NT2/D1 (cell line): Measurements from ENCODE around the gene HK3.

Experiments used
- DNase-seq: peaks from one replicate; pipeline ENCODE4 v3.0.0-alpha.2; 2011; ENCODE audit warnings: low read depth, low spot score
- H3K27me3 ChIP-seq: 2 replicates; pipeline ENCODE4 v1.6.0; 2011; ENCODE audit warnings: mild to moderate bottlenecking; ENCODE audit not compliant: insufficient read length, insufficient read depth
- H3K36me3 ChIP-seq: 2 replicates; pipeline ENCODE4 v1.6.1; 2011; ENCODE audit warnings: mild to moderate bottlenecking, low read length, mixed read lengths; ENCODE audit not compliant: insufficient read depth, insufficient read length
- H3K4me1 ChIP-seq: 2 replicates; pipeline ENCODE4 v1.5.1; 2011; ENCODE audit not compliant: insufficient read depth, insufficient read length
- H3K4me3 ChIP-seq: 2 replicates; pipeline ENCODE4 v1.5.1; 2011; ENCODE audit warnings: low read depth; ENCODE audit not compliant: insufficient read length
- H3K9ac ChIP-seq: 2 replicates; pipeline ENCODE4 v1.6.0; 2011; ENCODE audit warnings: low read depth; ENCODE audit not compliant: insufficient read length
- H3K9me3 ChIP-seq: 2 replicates; pipeline ENCODE4 v1.5.1; 2011; ENCODE audit warnings: mild to moderate bottlenecking, low read length; ENCODE audit not compliant: insufficient read depth
- SUZ12 ChIP-seq: IDR thresholded peaks from 2 replicates; pipeline ENCODE4 v1.6.1; 2011; ENCODE audit not compliant: insufficient read length, insufficient read depth; ENCODE audit errors: extremely low read depth
- YY1 ChIP-seq: IDR thresholded peaks from 2 replicates; pipeline ENCODE4 v1.6.1; 2011; ENCODE audit not compliant: insufficient read length, insufficient read depth
- ZNF274 ChIP-seq: IDR thresholded peaks from 2 replicates; pipeline ENCODE4 v1.6.1; 2011; ENCODE audit warnings: mild to moderate bottlenecking, low read depth, low read length

HK3 gene

DNA sequence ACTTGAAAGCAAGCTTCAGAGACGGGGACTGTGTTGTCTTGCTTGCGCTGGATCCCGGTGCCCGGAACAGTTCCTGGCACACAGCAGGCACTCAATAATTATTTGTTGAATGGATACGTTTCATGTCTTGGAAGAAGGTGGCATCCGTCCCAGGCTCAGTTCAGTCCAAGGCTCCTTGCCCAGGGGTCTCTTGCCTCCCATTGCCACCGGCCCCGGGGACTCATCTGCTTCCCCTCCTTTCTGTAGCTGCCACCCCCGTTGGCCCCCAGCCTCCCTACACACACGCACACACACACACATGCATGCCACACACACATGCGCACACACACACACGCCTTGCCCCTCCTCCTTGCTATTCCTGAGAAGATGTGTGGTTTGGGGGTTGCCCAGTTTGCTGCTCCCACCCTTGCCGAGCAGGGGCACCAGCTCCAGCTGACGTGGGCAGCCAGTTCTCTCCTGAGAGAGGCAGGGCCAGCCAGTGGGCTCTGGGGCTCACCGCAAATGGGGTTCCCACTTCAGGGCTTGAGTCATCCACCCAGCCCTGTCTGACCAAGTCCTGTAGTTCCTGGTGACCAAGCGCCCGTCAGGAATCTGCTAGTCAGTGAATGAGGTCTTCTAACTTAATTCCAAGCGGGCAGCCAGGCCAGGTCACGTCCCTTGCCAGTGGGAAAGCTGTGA, 41.8 kb downstream of the HK3 start:
- Histone ChIP-seq H3K36me3 (no peaks in the 10 kb centered on the region), H3K4me1 (peaks cover 19% of the 10 kb centered on the region), H3K4me3 (no peak overlapping the region), H3K9me3 (no peaks in the 10 kb centered on the region), H3K27me3 (peaks cover 5% of the 10 kb centered on the region), H3K9ac (no peak overlapping the region)
- no peak for TF ChIP-seq ZNF274
- TF ChIP-seq SUZ12 = no peak
- TF ChIP-seq YY1 = no peak
- no peak for DNase-seq

DNA sequence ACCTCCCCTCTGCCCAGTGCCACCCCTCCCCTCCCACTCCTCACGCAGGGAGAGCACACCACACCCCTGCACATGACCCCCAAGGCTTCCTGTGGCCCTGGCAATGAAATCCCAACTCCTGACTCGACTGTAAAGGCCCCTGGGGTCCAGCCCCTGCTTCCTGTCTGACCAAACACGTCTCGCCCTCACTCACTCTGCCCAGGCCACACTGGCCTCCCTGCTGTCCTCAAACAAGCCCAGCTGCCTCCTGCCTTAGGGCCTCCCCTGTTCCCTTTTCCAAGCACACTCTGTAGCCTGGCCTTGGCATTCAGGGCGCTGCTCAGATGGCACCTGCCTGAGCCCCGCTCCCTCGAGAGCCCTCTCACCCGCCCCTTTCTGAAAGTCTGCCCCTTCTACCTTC, 42.4 kb downstream of the HK3 start:
- Histone ChIP-seq H3K9ac (no peak overlapping the region), H3K4me3 (no peak overlapping the region), H3K4me1 (peaks cover 13% of the 10 kb centered on the region), H3K36me3 (no peaks in the 10 kb centered on the region), H3K27me3 (peaks cover 5% of the 10 kb centered on the region), H3K9me3 (no peaks in the 10 kb centered on the region)
- TF ChIP-seq ZNF274 (no peak), YY1 (no peak), SUZ12 (no peak)
- no peak for DNase-seq

DNA sequence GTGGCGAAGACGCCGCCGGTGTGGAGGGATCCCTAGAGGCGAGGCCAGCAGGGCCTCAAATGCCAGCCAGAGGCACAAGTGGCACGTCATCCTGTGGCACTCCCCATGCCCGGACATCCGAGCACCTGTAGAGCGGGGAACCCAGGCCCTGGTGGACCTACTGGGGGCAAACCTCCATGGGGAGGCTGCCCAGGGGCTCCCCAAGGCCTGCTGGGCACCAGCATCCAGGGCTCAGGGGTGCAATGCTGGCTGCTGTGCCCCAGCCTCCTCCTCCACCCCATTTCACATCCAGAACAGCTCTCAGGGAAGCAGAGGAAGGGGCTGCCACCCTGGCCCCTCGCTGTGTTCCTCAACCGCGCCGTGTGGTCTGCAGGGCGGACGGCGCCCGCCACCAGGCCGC, 43.5 kb downstream of the HK3 start:
- Histone ChIP-seq H3K4me1 (peaks cover 6% of the 10 kb centered on the region), H3K36me3 (no peaks in the 10 kb centered on the region), H3K27me3 (peaks cover 5% of the 10 kb centered on the region), H3K4me3 (no peak overlapping the region), H3K9me3 (no peaks in the 10 kb centered on the region), H3K9ac (no peak overlapping the region)
- DNase-seq = no peak
- TF ChIP-seq ZNF274 (no peak), YY1 (no peak), SUZ12 (no peak)

DNA sequence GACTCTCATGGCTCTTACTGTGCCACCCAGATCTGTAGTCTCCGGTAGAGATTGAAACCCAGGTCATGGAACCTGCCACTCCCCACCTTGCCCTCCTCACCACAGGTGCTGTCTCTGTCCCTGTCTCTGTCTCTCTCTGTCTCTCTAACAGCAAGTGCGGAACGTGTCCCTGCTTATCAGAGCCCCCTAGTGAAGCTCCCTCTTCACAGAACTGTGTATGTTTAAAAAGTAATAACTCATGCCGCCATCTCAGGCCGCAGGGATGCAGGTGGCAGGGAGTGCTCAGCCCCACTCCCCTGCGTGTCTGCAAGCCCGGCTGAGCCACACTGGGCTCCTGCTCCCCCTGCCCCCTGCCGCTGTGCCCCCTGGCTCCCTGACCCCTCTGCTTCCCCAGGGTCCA, 45.0 kb downstream of the HK3 start:
- Histone ChIP-seq H3K9me3 (no peaks in the 10 kb centered on the region), H3K4me3 (no peak overlapping the region), H3K4me1 (peaks cover 6% of the 10 kb centered on the region), H3K36me3 (no peaks in the 10 kb centered on the region), H3K9ac (no peak overlapping the region), H3K27me3 (peaks cover 5% of the 10 kb centered on the region)
- TF ChIP-seq ZNF274 (no peak), YY1 (no peak)
- no peak for DNase-seq

GRCh38 chr5:176853151-176853778, 45.9 kb downstream of the HK3 start:
- TF ChIP-seq SUZ12 (no peak), ZNF274 (no peak), YY1 (no peak)
- no peak for DNase-seq
- no peaks in the 10 kb centered on the region for H3K36me3 ChIP-seq
- peaks cover 6% of the 10 kb centered on the region for H3K4me1 ChIP-seq
- H3K27me3 ChIP-seq = peaks cover 5% of the 10 kb centered on the region
- no peak overlapping the region for H3K9ac ChIP-seq
- H3K9me3 ChIP-seq = no peaks in the 10 kb centered on the region
- no peak overlapping the region for H3K4me3 ChIP-seq

GRCh38 chr5:176851871-176852658, 47.1 kb downstream of the HK3 start:
- TF ChIP-seq SUZ12 = no peak
- no peak for TF ChIP-seq YY1
- no peak for TF ChIP-seq ZNF274
- Histone ChIP-seq H3K9me3 (no peaks in the 10 kb centered on the region), H3K4me1 (peaks cover 7% of the 10 kb centered on the region), H3K27me3 (no peaks in the 10 kb centered on the region), H3K9ac (no peak overlapping the region), H3K4me3 (no peak overlapping the region), H3K36me3 (no peaks in the 10 kb centered on the region)
- no peak for DNase-seq

DNA sequence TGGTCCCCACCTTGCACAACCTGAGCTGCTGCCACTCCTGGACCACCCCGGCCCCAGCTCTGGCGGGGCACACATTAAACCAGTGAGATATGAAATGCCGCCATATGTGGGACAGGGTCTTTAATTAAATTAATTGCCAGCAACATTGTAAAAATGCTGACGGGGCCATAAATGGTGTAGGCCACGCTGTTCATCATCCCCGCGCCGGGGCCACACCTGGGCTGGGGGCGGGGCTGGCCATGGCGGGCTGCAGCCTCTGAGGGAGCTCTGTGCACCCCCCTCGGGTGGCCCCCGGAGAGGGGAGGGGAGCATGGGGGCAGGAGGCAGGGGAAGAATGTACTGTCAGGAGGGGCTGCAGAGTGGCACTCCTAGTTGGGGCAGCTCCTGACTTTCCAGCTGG, 47.8 kb downstream of the HK3 start:
- no peaks in the 10 kb centered on the region for H3K36me3 ChIP-seq
- no peak overlapping the region for H3K9ac ChIP-seq
- no peaks in the 10 kb centered on the region for H3K27me3 ChIP-seq
- DNase-seq = no peak
- no peak for TF ChIP-seq YY1
- no peak for TF ChIP-seq SUZ12
- H3K9me3 ChIP-seq = no peaks in the 10 kb centered on the region
- no peak overlapping the region for H3K4me3 ChIP-seq
- H3K4me1 ChIP-seq = peaks cover 13% of the 10 kb centered on the region
